IMR-90 (cell line): ENCODE data around the gene FUT1. TPM values are rescaled to one million over a fixed set of nuclear protein-coding genes. Genes with fewer than 3 reads are reported as not detected.

Experiments
- ATAC-seq: fragments of 200-7000 bp; cut with Tn5 transposase; 2 replicates; pipeline ENCODE4 v1.9.1; 2020; ENCODE audit warnings: low read depth, mild to moderate bottlenecking, moderate library complexity
- BruUV-seq: library from RNA; stranded (reverse); fragments of 400-500 nt; replicated peaks from 2 replicates; lab custom pipeline; 2021; lab: Mats Ljungman, UMichigan
- CTCF ChIA-PET: fragments of 300-600 bp; formaldehyde crosslinking; extraction: SDS; loops from one replicate; lab custom pipeline; 2021; ENCODE audit warnings: antibody characterized with exemption; lab: Yijun Ruan, JAX
- POLR2A ChIA-PET: fragments of 300-600 bp; sonication (Branson Sonifier 250); formaldehyde crosslinking; loops from one replicate; lab custom pipeline; 2022; ENCODE audit warnings: antibody characterized with exemption; ENCODE audit not compliant: unreplicated experiment; lab: Charles Lee
- DNase-seq: peaks from one replicate; pipeline ENCODE4 v3.0.0; 2013
- H2AFZ ChIP-seq: replicated peaks from 2 replicates; pipeline ENCODE3; 2013; ENCODE audit warnings: low read length, mild to moderate bottlenecking; ENCODE audit not compliant: poor library complexity
- H2AK5ac ChIP-seq: 2 replicates; pipeline ENCODE4 v1.6.1; 2013; ENCODE audit warnings: low read depth, low read length, inconsistent platforms
- H2AK9ac ChIP-seq: replicated peaks from 2 replicates; pipeline ENCODE3; 2013; ENCODE audit warnings: mild to moderate bottlenecking, low read depth, low read length, moderate library complexity; ENCODE audit not compliant: poor library complexity
- H2BK120ac ChIP-seq: 2 replicates; pipeline ENCODE4 v1.6.1; 2013; ENCODE audit warnings: low read depth, low read length, inconsistent platforms
- H2BK15ac ChIP-seq: 3 replicates; pipeline ENCODE4 v1.6.1; 2013; ENCODE audit warnings: low read depth, low read length, inconsistent platforms
- H2BK20ac ChIP-seq: 2 replicates; pipeline ENCODE4 v1.6.1; 2013; ENCODE audit warnings: low read depth, mild to moderate bottlenecking, inconsistent platforms, low read length, moderate library complexity
- H2BK5ac ChIP-seq: 2 replicates; pipeline ENCODE4 v1.6.1; 2013; ENCODE audit warnings: mild to moderate bottlenecking, low read depth, low read length, inconsistent platforms; ENCODE audit not compliant: poor library complexity, severe bottlenecking
- H3K14ac ChIP-seq: replicated peaks from 2 replicates; pipeline ENCODE4 v1.6.1; 2013; ENCODE audit warnings: low read depth, low read length, inconsistent platforms
- H3K18ac ChIP-seq: 2 replicates; pipeline ENCODE4 v1.6.1; 2013; ENCODE audit warnings: low read depth, low read length, control low read depth
- H3K23ac ChIP-seq: 2 replicates; pipeline ENCODE4 v1.6.1; 2013; ENCODE audit warnings: low read depth, low read length, inconsistent platforms
- H3K27ac ChIP-seq: 2 replicates; pipeline ENCODE4 v1.5.1; 2013; ENCODE audit warnings: mild to moderate bottlenecking, control low read depth, low read length; ENCODE audit not compliant: insufficient read depth
- H3K27me3 ChIP-seq: 2 replicates; pipeline ENCODE4 v1.6.1; 2013; ENCODE audit warnings: low read length; ENCODE audit not compliant: control insufficient read depth, insufficient read depth
- H3K36me3 ChIP-seq: 2 replicates; pipeline ENCODE4 v1.6.1; 2013; ENCODE audit warnings: low read length, mixed read lengths; ENCODE audit not compliant: control insufficient read depth, insufficient read depth
- H3K4ac ChIP-seq: 2 replicates; pipeline ENCODE4 v1.6.1; 2013; ENCODE audit warnings: low read depth, low read length, inconsistent platforms
- H3K4me1 ChIP-seq: 2 replicates; pipeline ENCODE4 v1.6.1; 2013; ENCODE audit warnings: low read length, mixed read lengths; ENCODE audit not compliant: control insufficient read depth, insufficient read depth
- H3K4me2 ChIP-seq: 2 replicates; pipeline ENCODE4 v1.6.1; 2013; ENCODE audit warnings: low read depth, mild to moderate bottlenecking, control low read depth, low read length, moderate library complexity
- H3K4me3 ChIP-seq: 2 replicates; pipeline ENCODE4 v1.5.1; 2013; ENCODE audit warnings: low read depth, mild to moderate bottlenecking, control low read depth, low read length, moderate library complexity; ENCODE audit not compliant: insufficient read depth
- H3K56ac ChIP-seq: 2 replicates; pipeline ENCODE4 v1.6.1; 2013; ENCODE audit warnings: low read length, inconsistent platforms; ENCODE audit not compliant: insufficient read depth; ENCODE audit errors: extremely low read depth
- H3K79me1 ChIP-seq, 2 experiments: 2 replicates each; pipeline ENCODE4 v1.6.1; 2013; ENCODE audit warnings: low read length in 2 of 2, inconsistent platforms in 1 of 2, low read depth in 1 of 2
- H3K9ac ChIP-seq: 2 replicates; pipeline ENCODE4 v1.6.1; 2013; ENCODE audit warnings: low read depth, low read length, control low read depth
- H3K9me1 ChIP-seq: 2 replicates; pipeline ENCODE4 v1.6.1; 2013; ENCODE audit warnings: low read length, inconsistent platforms; ENCODE audit not compliant: insufficient read depth
- H3K9me3 ChIP-seq: 2 replicates; pipeline ENCODE4 v1.6.1; 2013; ENCODE audit warnings: low read length; ENCODE audit not compliant: control insufficient read depth, insufficient read depth
- H4K20me1 ChIP-seq: 2 replicates; pipeline ENCODE4 v1.6.1; 2013; ENCODE audit warnings: low read length, inconsistent platforms; ENCODE audit not compliant: insufficient read depth
- H4K5ac ChIP-seq: 2 replicates; pipeline ENCODE4 v1.6.1; 2013; ENCODE audit warnings: mild to moderate bottlenecking, low read depth, low read length, control low read depth
- H4K8ac ChIP-seq, 2 experiments: 2 replicates each; pipeline ENCODE4 v1.6.1; 2013; ENCODE audit warnings: low read depth in 2 of 2, low read length in 2 of 2, control low read depth in 1 of 2, inconsistent platforms in 1 of 2
- H4K91ac ChIP-seq: 2 replicates; pipeline ENCODE4 v1.6.1; 2013; ENCODE audit warnings: low read depth, low read length, inconsistent platforms; ENCODE audit not compliant: insufficient read depth
- BHLHE40 ChIP-seq: fragments of 150-350 bp; IDR thresholded peaks from 2 replicates; pipeline ENCODE4 v1.6.1; 2016; ENCODE audit warnings: mild to moderate bottlenecking, low read depth, low read length
- CEBPB ChIP-seq: IDR thresholded peaks from 2 replicates; pipeline ENCODE4 v1.6.1; 2012; ENCODE audit warnings: low read depth, low read length, improper control_type of control experiment
- ELK1 ChIP-seq: fragments of 150-350 bp; IDR thresholded peaks from 2 replicates; pipeline ENCODE4 v1.6.1; 2016; ENCODE audit warnings: low read depth, mild to moderate bottlenecking, low read length, moderate library complexity, borderline replicate concordance
- MAFK ChIP-seq: IDR thresholded peaks from 2 replicates; pipeline ENCODE4 v1.6.1; 2012; ENCODE audit warnings: low read depth, low read length, improper control_type of control experiment
- MAZ ChIP-seq: IDR thresholded peaks from 2 replicates; pipeline ENCODE4 v1.6.1; 2012; ENCODE audit warnings: low read depth, mild to moderate bottlenecking, low read length, improper control_type of control experiment, moderate library complexity, borderline replicate concordance
- RAD21 ChIP-seq: IDR thresholded peaks from 2 replicates; pipeline ENCODE4 v1.6.1; 2012; ENCODE audit warnings: low read length, improper control_type of control experiment
- RFX5 ChIP-seq: IDR thresholded peaks from 2 replicates; pipeline ENCODE4 v1.8.0; 2012; ENCODE audit warnings: low read depth, mild to moderate bottlenecking, low read length, moderate library complexity
- WGBS, 2 experiments: methylation state at CpG; one replicate each; pipeline versions ENCODE4 v1.1.5 to v1.1.7; 2013; ENCODE audit warnings: missing lambda C conversion rate in 2 of 2; ENCODE audit not compliant: insufficient read length in 1 of 2; ENCODE audit errors: extremely low coverage in 2 of 2; 5-methylcytosine and 5-hydroxymethylcytosine counted together
- dilution Hi-C: fragments of 300-500 bp; cut with HindIII; formaldehyde crosslinking; loops from one replicate; pipeline ENCODE4 v1.14.3; 2018; ENCODE audit warnings: low sequenced_read_pairs; ENCODE audit not compliant: unreplicated experiment
- in situ Hi-C: fragments of 300-500 bp; cut with MboI; formaldehyde crosslinking; loops from 3 replicates; pipeline ENCODE4 v1.14.3; 2019; ENCODE audit warnings: low sequenced_read_pairs, inconsistent platforms, mixed read lengths
- intact Hi-C: fragments of 100-400 bp; cut with micrococcal nuclease; formaldehyde crosslinking; loops from 2 replicates; pipeline ENCODE4 v1.10.0; 2022
- polyA plus RNA-seq, 3 experiments: library from polyadenylated mRNA; depleted of rRNA; stranded (reverse); fragments of >200 nt; gene quantifications; 2 replicates each; pipeline ENCODE4 v1.2.3, GENCODE V29; 2012; ENCODE audit warnings: low replicate concordance in 1 of 3
- total RNA-seq: library from RNA; depleted of rRNA; stranded (reverse); fragments of >200 nt; gene quantifications from 2 replicates; pipeline ENCODE4 v1.2.3, GENCODE V29; 2012

The FUT1 gene
- total and polyA plus RNA-seq, 2 of the 4 experiments (the other 2 are of a cell fraction), result 0.09 to 0.18 TPM

GRCh38 chr19:48708471-48708870, 44.0 kb downstream of the FUT1 start:
- Histone ChIP-seq H4K8ac (no peak overlapping the region), H3K79me1 (peaks cover 2 to 9% of the 10 kb centered on the region in 2 experiments; a peak in 3 of 4 replicates), H3K4me2 (no peak overlapping the region), H3K9me1 (no peaks in the 10 kb centered on the region), H3K14ac (no peak overlapping the region), H3K18ac (no peak overlapping the region), H3K9ac (no peak overlapping the region), H2BK15ac (no peak overlapping the region), H3K36me3 (peaks cover 4% of the 10 kb centered on the region), H3K4ac (no peak overlapping the region), H3K27me3 (no peaks in the 10 kb centered on the region), H2BK20ac (no peak overlapping the region), H3K56ac (no peak overlapping the region), H2BK5ac (no peak overlapping the region), H3K4me1 (peaks cover 5% of the 10 kb centered on the region; the same call in 1 of the 2 replicates), H2AK5ac (no peak overlapping the region), H4K5ac (no peak overlapping the region), H2BK120ac (no peak overlapping the region), H3K27ac (no peak overlapping the region), H2AK9ac (peak overlapping the region; percentile 33), H4K20me1 (no peaks in the 10 kb centered on the region), H3K23ac (no peak overlapping the region), H3K9me3 (no peaks in the 10 kb centered on the region), H2AFZ (no peak overlapping the region), H3K4me3 (no peak overlapping the region), H4K91ac (no peak overlapping the region)
- POLR2A ChIA-PET, result no interaction called here
- no peak for TF ChIP-seq RFX5
- no peak for TF ChIP-seq RAD21
- TF ChIP-seq MAZ, result no peak
- TF ChIP-seq MAFK, result no peak
- no peak for TF ChIP-seq CEBPB
- TF ChIP-seq ELK1, result no peak
- no peak for TF ChIP-seq BHLHE40
- ATAC-seq (no peak), DNase-seq (no peak)
- in situ Hi-C loops (no loop called here), dilution Hi-C loops (no loop called here), intact Hi-C loops (no loop called here)
- 27% methylated on average over 10 of the region's 11 CpGs; no CpG with 5 or more reads in 1 of the 2 experiments for WGBS, 2 experiments
- BruUV-seq, result no TSS peak
- CTCF ChIA-PET, result no interaction called here
